ENCODE data around the gene PEX7. TPM values are rescaled to one million over a fixed set of nuclear protein-coding genes. Genes with fewer than 3 reads are reported as not detected.

PEX7 gene
- total RNA-seq, 1 experiment from 2014 or later: 8.1 TPM

DNA sequence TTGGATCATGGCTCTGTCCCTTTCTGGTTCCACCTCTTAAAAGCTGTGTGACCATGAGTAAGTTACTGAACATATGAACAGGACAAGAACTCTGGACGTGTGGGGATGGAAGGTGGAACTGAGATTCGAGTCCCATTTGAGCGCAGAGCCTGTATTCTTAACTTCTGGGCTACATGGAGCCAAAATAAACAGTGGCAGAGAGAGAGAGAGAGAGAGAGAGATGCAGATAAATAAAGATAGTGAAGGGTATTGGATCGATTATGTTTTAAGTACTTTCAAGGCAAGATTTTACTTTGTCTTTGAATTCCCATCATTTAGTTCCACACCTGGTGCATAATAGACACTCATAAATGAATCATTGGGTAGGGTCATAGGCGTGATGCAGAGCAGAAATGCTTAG, 139.5 kb downstream of the PEX7 start:
- Histone ChIP-seq H3K9me2 (ENCODE audit: insufficient read depth) (no peaks in the 10 kb centered on the region), H4K20me1 (ENCODE audit: insufficient read depth) (no peaks in the 10 kb centered on the region), H3K9me3 (ENCODE audit: control insufficient read depth in 1 of 2, insufficient read depth in 1 of 2, low read depth in 1 of 2, low read length in 2 of 2) (no peaks in the 10 kb centered on the region), H3K9ac (ENCODE audit: low read length) (no peak overlapping the region), H3K27ac (ENCODE audit: low read depth, low read length) (no peak overlapping the region), H3K36me3 (ENCODE audit: control insufficient read depth in 1 of 2, insufficient read depth in 2 of 2, low read length in 2 of 2) (no peaks in the 10 kb centered on the region), H3K4me3 (replicated peaks in 1 of 2; ENCODE audit: low read depth in 1 of 2, low read length in 2 of 2) (no peak overlapping the region), H3K4me2 (ENCODE audit: low read length) (no peak overlapping the region), H3K79me2 (ENCODE audit: insufficient read depth, low read length) (no peaks in the 10 kb centered on the region), H3K27me3 (ENCODE audit: insufficient read depth, low read length) (no peaks in the 10 kb centered on the region), H2AFZ (ENCODE audit: low read depth, low read length, poor library complexity, severe bottlenecking) (no peak overlapping the region), H3K4me1 (ENCODE audit: control insufficient read depth in 1 of 2, insufficient read depth in 2 of 2, low read length in 2 of 2) (no peaks in the 10 kb centered on the region; a peak in 1 of 4 replicates)
- TF ChIP-seq, protein P1, sequence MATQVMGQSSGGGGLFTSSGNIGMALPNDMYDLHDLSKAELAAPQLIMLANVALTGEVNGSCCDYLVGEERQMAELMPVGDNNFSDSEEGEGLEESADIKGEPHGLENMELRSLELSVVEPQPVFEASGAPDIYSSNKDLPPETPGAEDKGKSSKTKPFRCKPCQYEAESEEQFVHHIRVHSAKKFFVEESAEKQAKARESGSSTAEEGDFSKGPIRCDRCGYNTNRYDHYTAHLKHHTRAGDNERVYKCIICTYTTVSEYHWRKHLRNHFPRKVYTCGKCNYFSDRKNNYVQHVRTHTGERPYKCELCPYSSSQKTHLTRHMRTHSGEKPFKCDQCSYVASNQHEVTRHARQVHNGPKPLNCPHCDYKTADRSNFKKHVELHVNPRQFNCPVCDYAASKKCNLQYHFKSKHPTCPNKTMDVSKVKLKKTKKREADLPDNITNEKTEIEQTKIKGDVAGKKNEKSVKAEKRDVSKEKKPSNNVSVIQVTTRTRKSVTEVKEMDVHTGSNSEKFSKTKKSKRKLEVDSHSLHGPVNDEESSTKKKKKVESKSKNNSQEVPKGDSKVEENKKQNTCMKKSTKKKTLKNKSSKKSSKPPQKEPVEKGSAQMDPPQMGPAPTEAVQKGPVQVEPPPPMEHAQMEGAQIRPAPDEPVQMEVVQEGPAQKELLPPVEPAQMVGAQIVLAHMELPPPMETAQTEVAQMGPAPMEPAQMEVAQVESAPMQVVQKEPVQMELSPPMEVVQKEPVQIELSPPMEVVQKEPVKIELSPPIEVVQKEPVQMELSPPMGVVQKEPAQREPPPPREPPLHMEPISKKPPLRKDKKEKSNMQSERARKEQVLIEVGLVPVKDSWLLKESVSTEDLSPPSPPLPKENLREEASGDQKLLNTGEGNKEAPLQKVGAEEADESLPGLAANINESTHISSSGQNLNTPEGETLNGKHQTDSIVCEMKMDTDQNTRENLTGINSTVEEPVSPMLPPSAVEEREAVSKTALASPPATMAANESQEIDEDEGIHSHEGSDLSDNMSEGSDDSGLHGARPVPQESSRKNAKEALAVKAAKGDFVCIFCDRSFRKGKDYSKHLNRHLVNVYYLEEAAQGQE (IDR thresholded peaks at IDR 0.05; ENCODE audit: low read depth): no peak
- TF ChIP-seq ZFX (IDR thresholded peaks at IDR 0.05) (no peak), EZH2 (IDR thresholded peaks at IDR 0.05) (no peak), ATF3 (IDR thresholded peaks at IDR 0.05) (no peak), MAX (IDR thresholded peaks at IDR 0.05) (no peak)
- no TSS peak for BruUV-seq (replicated peaks)
- intact Hi-C loops (cut with micrococcal nuclease): no loop called here
- CTCF ChIA-PET: no interaction called here
- DNase-seq (ENCODE audit: low read depth, low spot score): no peak
- POLR2A ChIA-PET: no interaction called here
- RAD21 ChIA-PET (ENCODE audit: low non-redundant PET in 1 of 2, low total read pairs in 2 of 2, uncharacterized antibody in 2 of 2, unreplicated experiment in 2 of 2): no interaction called here
- ATAC-seq: no peak

- BruUV-seq (replicated peaks): no TSS peak
- H3K9me3 ChIP-seq (ENCODE audit: control insufficient read depth in 1 of 2, insufficient read depth in 1 of 2, low read depth in 1 of 2, low read length in 2 of 2): no peaks in the 10 kb centered on the region
- no peak overlapping the region for H3K27ac ChIP-seq (ENCODE audit: low read depth, low read length)
- no peaks in the 10 kb centered on the region for H3K79me2 ChIP-seq (ENCODE audit: insufficient read depth, low read length)
- H3K4me2 ChIP-seq (ENCODE audit: low read length): no peak overlapping the region
- H2AFZ ChIP-seq (ENCODE audit: low read depth, low read length, poor library complexity, severe bottlenecking): no peak overlapping the region
- peaks cover 0 to under 1% of the 10 kb centered on the region in 2 experiments; a peak in 2 of 4 replicates for H3K4me1 ChIP-seq (ENCODE audit: control insufficient read depth in 1 of 2, insufficient read depth in 2 of 2, low read length in 2 of 2)
- ChIA-PET RAD21 (ENCODE audit: low non-redundant PET in 1 of 2, low total read pairs in 2 of 2, uncharacterized antibody in 2 of 2, unreplicated experiment in 2 of 2) (no interaction called here), POLR2A (no interaction called here), CTCF (no interaction called here)
- no peaks in the 10 kb centered on the region for H3K27me3 ChIP-seq (ENCODE audit: insufficient read depth, low read length)
- no peak overlapping the region for H3K4me3 ChIP-seq (replicated peaks in 1 of 2; ENCODE audit: low read depth in 1 of 2, low read length in 2 of 2)
- H3K9ac ChIP-seq (ENCODE audit: low read length): no peak overlapping the region
- no peaks in the 10 kb centered on the region for H3K36me3 ChIP-seq (ENCODE audit: control insufficient read depth in 1 of 2, insufficient read depth in 2 of 2, low read length in 2 of 2)
- intact Hi-C loops (cut with micrococcal nuclease): no loop called here
- DNase-seq (ENCODE audit: low read depth, low spot score) (no peak), ATAC-seq (no peak)
- TF ChIP-seq FOSL1 (IDR thresholded peaks at IDR 0.05; ENCODE audit: low read depth): no peak
- no peak for TF ChIP-seq ZFX (IDR thresholded peaks at IDR 0.05)
- TF ChIP-seq, protein P1 (IDR thresholded peaks at IDR 0.05; ENCODE audit: low read depth): no peak
- TF ChIP-seq CEBPB (IDR thresholded peaks at IDR 0.05; ENCODE audit: low read depth): no peak
- no peak for TF ChIP-seq EGR1 (IDR thresholded peaks at IDR 0.05; ENCODE audit: low read depth)
- H3K9me2 ChIP-seq (ENCODE audit: insufficient read depth): no peaks in the 10 kb centered on the region
- no peaks in the 10 kb centered on the region for H4K20me1 ChIP-seq (ENCODE audit: insufficient read depth)
Measured at GRCh38 chr6:136962661-136963060, 140.3 kb downstream of the PEX7 start.

All from HCT116 (cell line).